ENCODE measurements around the gene SNAPIN. TPM values are rescaled to one million over a fixed set of nuclear protein-coding genes. Genes with fewer than 3 reads are reported as not detected.
A peak's percentile ranks its signal among the peaks of the same experiment; 100 is the strongest.

The SNAPIN gene
- 10 to 100 TPM; 40.2 to 62.2 (median 54.8) TPM for total RNA-seq

- peak; percentile 95 for ATAC-seq (ENCODE audit: low FRiP score)
- DNase-seq (ENCODE audit: low spot score), result peak; percentile 83
Observed at GRCh38 chr1:153658400-153659174, at the start of gene SNAPIN. SNAPIN (plus strand) TSS chr1:153658703; CDS start chr1:153658744, 41 bp downstream.

GRCh38 chr1:153608742-153609584 is 49.5 kb upstream of the SNAPIN start:
- peak; percentile 69 for DNase-seq (ENCODE audit: low spot score)
- peak; percentile 69 for ATAC-seq (ENCODE audit: low FRiP score)
- no peak for TF ChIP-seq CTCF (IDR thresholded peaks at IDR 0.05)

More at GRCh38 chr1:153658400-153659174, at the start of gene SNAPIN:
- no peak for TF ChIP-seq CTCF (IDR thresholded peaks at IDR 0.05)

- no peak for TF ChIP-seq CTCF (IDR thresholded peaks at IDR 0.05)
- no peak for ATAC-seq (ENCODE audit: low FRiP score)
- DNase-seq (ENCODE audit: low spot score), result no peak
Observed at GRCh38 chr1:153609585-153609907, 49.0 kb upstream of the SNAPIN start.

- DNase-seq (ENCODE audit: low spot score) (no peak), ATAC-seq (ENCODE audit: low FRiP score) (peak; percentile 31)
- TF ChIP-seq CTCF (IDR thresholded peaks at IDR 0.05), result no peak
Observed at GRCh38 chr1:153610334-153610733, 48.2 kb upstream of the SNAPIN start.

GRCh38 chr1:153610811-153611301 is 47.6 kb upstream of the SNAPIN start:
- ATAC-seq (ENCODE audit: low FRiP score) (peak; percentile 21), DNase-seq (ENCODE audit: low spot score) (no peak)
- no peak for TF ChIP-seq CTCF (IDR thresholded peaks at IDR 0.05)

- DNase-seq (ENCODE audit: low spot score) (no peak), ATAC-seq (ENCODE audit: low FRiP score) (no peak)
- TF ChIP-seq CTCF (IDR thresholded peaks at IDR 0.05), result no peak
Observed at GRCh38 chr1:153611356-153611755, 47.1 kb upstream of the SNAPIN start.
